K562 (cell line): Measurements from ENCODE around the gene BPIFB6.

Experiments
- ARNT ChIP-seq, 2 experiments: fragments of 450-650 bp; IDR thresholded peaks; 2 replicates each; pipeline ENCODE4 v1.6.1; 2016; ENCODE audit warnings: mild to moderate bottlenecking in 1 of 2
- CEBPB ChIP-seq: fragments of 450-650 bp; IDR thresholded peaks from 2 replicates; pipeline ENCODE4 v1.6.1; 2016; ENCODE audit warnings: missing genetic modification characterization, missing compliant biosample characterization
- CTCF ChIP-seq, 3 experiments: IDR thresholded peaks in 2 of 3; conservative IDR thresholded peaks in 1 of 3; 2 replicates each; pipeline ENCODE4 v1.5.1; 2011 to 2012; ENCODE audit warnings: low read length in 3 of 3, mild to moderate bottlenecking in 3 of 3, control low read depth in 2 of 3, improper control_type of control experiment in 1 of 3, inconsistent platforms in 1 of 3, low read depth in 1 of 3, mixed read lengths in 1 of 3, moderate library complexity in 1 of 3; ENCODE audit not compliant: insufficient read depth in 2 of 3
- ESRRA ChIP-seq: fragments of 450-650 bp; IDR thresholded peaks from 2 replicates; pipeline ENCODE4 v1.6.1; 2014; ENCODE audit warnings: low read depth, mild to moderate bottlenecking, moderate library complexity, borderline replicate concordance
- PATZ1 ChIP-seq: fragments of 250-450 bp; sonication (Bioruptor Pico); IDR thresholded peaks from 2 replicates; pipeline ENCODE4 v1.5.0; 2020; ENCODE audit warnings: mild to moderate bottlenecking, borderline replicate concordance
- PREB ChIP-seq: sonication (generic); formaldehyde crosslinking; IDR thresholded peaks from 2 replicates; pipeline ENCODE4 v1.8.1; 2023; ENCODE audit warnings: mild to moderate bottlenecking, missing genetic modification reagents
- SETDB1 ChIP-seq: IDR thresholded peaks from one replicate; pipeline ENCODE4 v1.6.1; 2012; ENCODE audit warnings: low read length, control low read depth, inconsistent platforms
- SMAD1 ChIP-seq: fragments of 150-350 bp; IDR thresholded peaks from 2 replicates; pipeline ENCODE4 v1.6.1; 2014; ENCODE audit warnings: low read length, low read depth; ENCODE audit not compliant: partially characterized antibody
- SMC3 ChIP-seq: conservative IDR thresholded peaks from 2 replicates; pipeline ENCODE4 v1.6.1; 2011; ENCODE audit warnings: low read depth, low read length, improper control_type of control experiment; ENCODE audit not compliant: insufficient read depth
- ZBTB5 ChIP-seq: fragments of 450-650 bp; IDR thresholded peaks from 2 replicates; pipeline ENCODE4 v1.6.1; 2017; ENCODE audit warnings: antibody characterized with exemption
- ZNF184 ChIP-seq: sonication (generic); formaldehyde crosslinking; IDR thresholded peaks from 2 replicates; pipeline ENCODE4 v1.5.0; 2020; ENCODE audit warnings: missing genetic modification reagents

- no peak for TF ChIP-seq SMAD1
- TF ChIP-seq ZBTB5, result no peak
- no peak for TF ChIP-seq CEBPB
- TF ChIP-seq PREB (CRISPR knock-in tag), result no peak
- no peak for TF ChIP-seq ARNT (IDR thresholded peaks at IDR 0.05)
- TF ChIP-seq CTCF (IDR thresholded peaks at IDR 0.05 in 2 of 3, conservative IDR thresholded peaks at IDR 0.05 in 1 of 3; ENCODE audit: insufficient read depth in 2 of 3, low read depth in 1 of 3, low read length in 3 of 3), result no peak
- no peak for TF ChIP-seq SMC3
- TF ChIP-seq ESRRA, result no peak
- no peak for TF ChIP-seq SETDB1
- TF ChIP-seq PATZ1, result no peak
- TF ChIP-seq ZNF184 (CRISPR knock-in tag), result no peak
These were observed 43.2 kb downstream of the BPIFB6 start for GRCh38 chr20:33074675-33075074.
